T-helper 2 cell treated with Interferon-gamma antibody and Interleukin-4, amounts not matched to agents 100 ng/mL and 5 ng/mL, for 36 hours (primary cell): Measurements from ENCODE around the gene HSPB7. TPM values are rescaled to one million over a fixed set of nuclear protein-coding genes. Genes with fewer than 3 reads are reported as not detected.
"Not testable (repeated sequence)": the region's sequence is repeated elsewhere in the genome, so short reads cannot be mapped to it uniquely, and the experiment has no call there.

Experiments used
- intact Hi-C: fragments of 100-400 bp; cut with micrococcal nuclease; formaldehyde crosslinking; loops from one replicate; pipeline ENCODE4 v1.15.1; 2023
- total RNA-seq: library from RNA; stranded (reverse); gene quantifications from 2 replicates; pipeline ENCODE4 v1.2.3, GENCODE V29; 2022

The HSPB7 gene
- total RNA-seq, 1 donor from 2014 or later = not detected

- intact Hi-C loops = no loop called here
Observed at GRCh38 chr1:16051039-16051438, 33.2 kb upstream of the HSPB7 start.

GRCh38 chr1:16050328-16050727 lies 32.5 kb upstream of the HSPB7 start:
- intact Hi-C loops = no loop called here

DNA sequence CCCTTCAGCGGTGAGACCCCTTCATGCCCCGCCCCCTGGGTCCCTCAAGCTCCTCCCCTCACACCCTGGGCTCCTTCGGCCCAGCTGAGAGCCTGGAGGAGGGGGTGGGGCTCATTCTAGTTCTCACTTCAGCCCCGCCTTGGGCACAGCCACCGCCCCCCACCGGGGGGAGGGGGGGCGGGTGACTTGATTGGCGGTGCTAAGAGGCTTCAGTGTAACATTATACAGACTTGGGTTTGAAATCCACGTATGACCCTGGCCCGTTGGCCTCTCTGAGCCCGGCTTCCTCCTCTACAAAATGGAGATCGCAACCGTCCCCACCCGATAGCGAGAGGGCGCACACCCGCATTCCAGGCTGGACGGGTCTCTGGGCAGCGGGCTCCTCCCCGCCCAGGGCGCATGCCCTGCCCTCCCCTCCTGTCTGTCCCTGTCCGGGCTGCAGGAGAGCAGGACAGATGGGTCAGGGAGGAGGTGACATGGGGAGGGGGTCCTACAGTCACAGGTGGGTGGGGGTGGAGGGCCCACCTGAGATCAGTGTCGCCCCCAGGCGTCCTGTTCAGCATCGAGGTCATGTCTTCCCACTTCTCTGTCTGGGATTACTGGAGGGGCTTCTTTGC lies 30.8 kb upstream of the HSPB7 start:
- intact Hi-C loops = no loop called here

- intact Hi-C loops = no loop called here
Observed at GRCh38 chr1:16047791-16048475, 30.1 kb upstream of the HSPB7 start.

DNA sequence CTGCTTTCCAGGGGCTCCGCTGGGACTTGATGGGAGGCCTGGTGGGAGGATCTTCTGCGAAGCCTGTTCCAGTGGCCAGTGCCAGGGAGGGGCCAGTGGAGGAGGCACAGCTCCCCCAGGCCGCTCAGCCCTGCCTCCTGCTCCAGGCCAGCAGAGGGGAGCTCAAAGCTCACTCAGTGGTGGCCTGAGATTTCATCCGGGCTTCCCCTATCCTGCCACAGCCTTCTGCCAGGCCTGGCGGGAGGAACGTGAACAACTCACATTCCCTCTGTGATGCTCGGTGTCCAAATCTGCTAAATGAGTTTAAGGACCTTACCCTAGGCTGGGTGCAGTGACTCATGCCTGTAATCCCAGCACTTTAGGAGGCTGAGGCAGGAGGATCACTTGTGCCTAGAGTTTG lies 29.0 kb upstream of the HSPB7 start:
- intact Hi-C loops = no loop called here

GRCh38 chr1:16043950-16044349 lies 26.1 kb upstream of the HSPB7 start:
- intact Hi-C loops = no loop called here

DNA sequence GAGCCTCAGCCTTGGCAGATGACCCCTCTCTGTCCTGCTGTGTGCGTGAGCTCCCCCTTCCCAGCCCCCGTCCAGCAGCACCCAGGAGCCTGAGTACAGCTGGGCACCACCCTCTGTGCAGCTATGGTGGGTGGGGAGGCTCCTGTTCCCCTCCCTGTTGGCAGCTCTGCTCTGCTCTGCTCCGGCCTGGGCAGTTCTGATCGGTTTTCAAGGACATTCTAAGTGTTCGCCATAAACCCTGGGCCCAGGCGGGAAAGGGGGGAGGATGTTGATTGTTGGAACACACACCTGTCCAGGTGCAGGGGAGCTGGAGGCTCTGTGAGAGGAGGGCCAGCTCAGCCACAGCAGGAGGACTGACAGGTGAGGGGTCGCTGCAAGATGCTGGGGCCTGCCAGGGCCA lies 25.7 kb upstream of the HSPB7 start, which contains the start of gene CLCNKB:
CLCNKB (plus strand) TSS at position 262 of the 400 bp plus-strand sequence. CDS start 711 bp downstream, outside the sequence.
- intact Hi-C loops = no loop called here

DNA sequence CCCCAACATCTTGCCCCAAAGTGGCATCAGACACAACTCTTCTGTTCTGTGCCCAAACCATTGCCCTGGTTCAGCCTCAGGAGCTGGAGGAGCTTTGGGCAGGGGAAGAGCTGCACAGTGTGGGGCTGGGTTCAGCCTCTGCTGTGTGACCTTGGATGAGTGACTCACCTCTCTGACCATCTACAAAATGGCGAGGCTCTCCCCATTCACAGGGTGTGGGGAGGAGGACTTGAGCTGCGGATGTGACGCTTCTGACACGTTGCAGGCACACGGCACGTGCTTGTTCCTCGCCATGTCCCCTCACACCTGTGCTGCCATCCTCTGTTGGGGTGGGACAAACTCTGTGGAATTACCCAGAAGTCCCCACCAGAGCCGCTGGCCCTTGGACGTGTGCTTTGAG lies 24.8 kb upstream of the HSPB7 start:
- intact Hi-C loops = not testable (repeated sequence)

DNA sequence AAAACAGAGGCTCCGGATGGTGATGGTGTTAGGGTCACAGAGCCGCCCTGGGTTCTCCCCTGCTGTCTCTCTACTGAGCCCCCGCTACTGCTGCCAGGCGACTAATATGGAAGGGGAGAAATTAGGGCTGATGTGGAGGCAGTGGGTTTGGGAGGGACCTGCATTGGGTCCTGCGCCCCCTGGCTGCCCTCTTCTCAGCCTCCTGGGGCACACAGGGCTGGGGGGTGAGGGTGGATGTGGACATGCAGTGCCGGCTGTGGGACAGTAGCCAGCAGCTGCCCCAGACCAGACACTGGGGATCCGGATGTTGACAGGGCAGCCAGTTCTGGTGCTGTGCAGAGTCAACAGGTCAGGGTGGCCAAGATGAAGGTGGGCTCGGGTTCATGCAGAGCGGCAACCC lies 24.3 kb upstream of the HSPB7 start:
- intact Hi-C loops = no loop called here

DNA sequence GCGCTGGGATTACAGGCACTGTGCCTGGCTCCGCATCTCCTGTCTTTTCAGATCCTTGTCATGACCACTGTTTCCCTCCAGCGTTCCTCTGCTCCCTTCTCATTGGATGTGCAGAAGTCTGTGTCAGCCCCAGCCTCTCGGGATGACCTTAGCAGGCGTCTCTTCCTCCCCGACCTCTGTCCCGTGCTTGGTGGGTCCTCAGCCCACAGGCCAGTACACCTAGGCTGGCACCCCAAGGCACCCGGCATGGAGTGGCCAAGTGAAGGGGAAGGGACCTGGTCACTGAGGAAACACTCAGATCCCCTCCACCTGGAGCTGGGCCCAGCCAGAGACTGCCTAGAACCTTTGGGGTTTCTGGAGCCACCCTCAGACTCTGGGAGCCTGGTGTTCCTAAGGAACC lies 23.4 kb upstream of the HSPB7 start:
- intact Hi-C loops = no loop called here

GRCh38 chr1:16039871-16040270 lies 22.0 kb upstream of the HSPB7 start:
- intact Hi-C loops = not testable (repeated sequence)

DNA sequence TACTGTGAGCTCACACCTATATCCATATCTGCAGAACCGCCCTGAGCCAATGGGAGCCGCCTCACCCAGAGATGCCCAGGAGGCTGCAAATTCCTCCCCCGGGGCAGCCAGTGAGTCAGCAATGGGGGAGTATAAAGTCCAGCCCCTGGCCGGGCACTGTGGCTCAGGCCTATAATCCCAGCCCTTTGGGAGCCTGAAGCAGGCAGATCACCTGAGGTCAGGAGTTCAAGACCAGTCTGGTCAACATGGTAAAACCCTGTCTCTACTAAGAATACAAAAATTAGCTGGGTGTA lies 20.7 kb upstream of the HSPB7 start:
- intact Hi-C loops = no loop called here

GRCh38 chr1:16036461-16036860 lies 18.6 kb upstream of the HSPB7 start:
- intact Hi-C loops = not testable (repeated sequence)

- intact Hi-C loops = loop anchor here (2.0 kb wide), 1 partner anchor 24 kb away; no protein-coding TSS in a partner anchor
Observed at GRCh38 chr1:16033103-16033632, 15.3 kb upstream of the HSPB7 start.

DNA sequence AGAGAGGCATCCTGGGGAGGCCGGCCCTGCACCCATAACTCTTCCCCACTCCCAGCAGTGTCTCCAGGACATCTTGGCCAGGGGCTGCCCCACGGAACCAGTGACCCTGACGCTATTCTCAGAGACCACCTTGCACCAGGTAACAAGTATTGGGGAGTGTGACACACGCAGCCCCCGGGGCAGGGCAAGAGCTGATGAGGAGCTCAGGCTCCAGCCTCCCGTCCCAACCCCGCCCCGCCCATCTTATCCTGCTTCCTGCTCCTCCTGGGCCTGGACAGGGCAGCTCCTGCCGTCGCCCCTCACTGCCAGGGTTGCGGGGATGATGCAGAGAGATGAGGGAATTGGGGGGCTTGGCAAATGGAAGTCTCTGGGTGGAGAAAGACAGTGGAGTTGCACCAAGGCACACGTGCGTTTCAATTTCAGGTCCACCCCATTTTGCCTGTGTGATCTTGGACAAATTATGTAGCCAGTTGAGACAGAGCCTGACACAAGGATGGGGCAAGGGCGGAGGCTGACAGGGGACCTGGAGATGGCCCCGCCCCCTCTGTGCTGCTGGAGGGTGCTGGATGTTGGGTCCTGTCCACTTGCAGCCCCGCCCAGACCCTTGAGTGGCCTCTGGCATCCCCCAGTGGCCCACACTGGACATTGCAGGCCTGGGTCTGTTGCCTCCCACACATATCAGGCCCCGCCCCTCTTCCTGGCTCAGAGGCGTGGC lies 14.7 kb upstream of the HSPB7 start:
- intact Hi-C loops = loop anchor here (2.0 kb wide), 1 partner anchor 24 kb away; no protein-coding TSS in a partner anchor

- intact Hi-C loops = no loop called here
Observed at GRCh38 chr1:16031551-16031950, 13.7 kb upstream of the HSPB7 start.

DNA sequence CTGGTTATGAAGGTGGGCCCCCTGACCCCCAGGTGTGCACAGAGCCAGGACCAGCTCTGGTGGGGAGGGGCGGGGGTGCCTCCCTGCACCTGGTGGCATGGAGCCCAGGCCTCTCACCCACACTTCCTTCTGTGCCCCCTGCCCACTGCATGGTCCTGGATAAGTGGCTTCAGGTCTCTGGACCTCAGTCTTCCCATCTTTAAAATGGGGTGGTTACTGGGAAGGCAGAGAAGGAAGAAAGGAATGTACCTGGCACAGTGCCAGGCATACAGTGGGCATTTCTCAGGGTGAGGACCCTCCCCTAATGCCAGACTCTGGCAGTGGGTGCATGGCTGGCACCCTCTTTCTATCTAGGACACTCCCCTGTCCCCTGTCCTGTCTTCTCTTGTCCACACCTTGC lies 11.4 kb upstream of the HSPB7 start:
- intact Hi-C loops = no loop called here

DNA sequence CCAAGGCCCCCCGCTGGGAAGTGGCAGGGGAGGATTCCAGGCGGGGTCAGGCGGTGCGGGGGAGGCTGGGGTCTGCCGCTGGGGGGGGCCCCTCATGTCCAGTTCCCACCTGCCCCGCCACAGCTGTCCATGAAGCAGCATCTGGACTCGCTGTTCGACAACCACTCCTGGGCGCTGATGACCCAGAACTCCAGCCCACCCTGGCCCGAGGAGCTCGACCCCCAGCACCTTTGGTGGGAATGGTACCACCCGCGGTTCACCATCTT lies 11.1 kb upstream of the HSPB7 start:
- intact Hi-C loops = not testable (repeated sequence)

- intact Hi-C loops = no loop called here
Observed at GRCh38 chr1:16028237-16029002, 10.6 kb upstream of the HSPB7 start.

DNA sequence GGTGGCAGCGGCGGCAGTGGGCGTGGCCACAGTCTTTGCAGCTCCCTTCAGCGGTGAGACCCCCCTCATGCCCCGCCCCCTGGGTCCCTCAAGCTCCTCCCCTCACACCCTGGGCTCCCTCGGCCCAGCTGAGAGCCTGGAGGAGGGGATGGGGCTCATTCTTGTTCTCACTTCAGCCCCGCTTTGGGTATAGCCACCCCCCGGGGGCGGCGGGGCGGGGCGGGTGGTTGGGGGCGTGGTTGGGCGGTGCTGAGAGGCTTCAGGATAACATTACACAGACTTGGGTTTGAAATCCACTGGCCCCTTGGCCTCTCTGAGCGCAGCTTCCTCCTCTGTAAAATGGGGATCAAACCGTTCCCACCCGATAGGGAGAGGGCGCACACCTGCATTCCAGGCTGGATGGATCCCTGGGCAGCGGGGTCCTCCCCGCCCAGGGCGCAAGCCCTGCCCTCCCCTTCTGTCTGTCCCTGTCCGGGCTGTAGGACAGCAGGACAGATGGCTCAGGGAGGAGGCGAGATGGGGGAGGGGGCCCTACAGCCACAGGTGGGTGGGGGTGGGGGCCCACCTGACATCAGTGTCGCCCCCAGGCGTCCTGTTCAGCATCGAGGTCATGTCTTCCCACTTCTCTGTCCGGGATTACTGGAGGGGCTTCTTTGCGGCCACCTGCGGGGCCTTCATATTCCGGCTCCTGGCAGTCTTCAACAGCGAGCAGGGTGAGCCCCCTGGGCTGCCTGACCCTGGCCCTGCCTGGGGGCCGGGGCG lies 9.1 kb upstream of the HSPB7 start:
- intact Hi-C loops = no loop called here

GRCh38 chr1:16026302-16026701 lies 8.5 kb upstream of the HSPB7 start:
- intact Hi-C loops = not testable (repeated sequence)
